ENCODE measurements around the gene HSPB8. TPM values are rescaled to one million over a fixed set of nuclear protein-coding genes. Genes with fewer than 3 reads are reported as not detected.

Gene HSPB8, protein sequence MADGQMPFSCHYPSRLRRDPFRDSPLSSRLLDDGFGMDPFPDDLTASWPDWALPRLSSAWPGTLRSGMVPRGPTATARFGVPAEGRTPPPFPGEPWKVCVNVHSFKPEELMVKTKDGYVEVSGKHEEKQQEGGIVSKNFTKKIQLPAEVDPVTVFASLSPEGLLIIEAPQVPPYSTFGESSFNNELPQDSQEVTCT
- total RNA-seq (not detected), polyA plus RNA-seq (not detected), total RNA-seq (not detected)

DNA sequence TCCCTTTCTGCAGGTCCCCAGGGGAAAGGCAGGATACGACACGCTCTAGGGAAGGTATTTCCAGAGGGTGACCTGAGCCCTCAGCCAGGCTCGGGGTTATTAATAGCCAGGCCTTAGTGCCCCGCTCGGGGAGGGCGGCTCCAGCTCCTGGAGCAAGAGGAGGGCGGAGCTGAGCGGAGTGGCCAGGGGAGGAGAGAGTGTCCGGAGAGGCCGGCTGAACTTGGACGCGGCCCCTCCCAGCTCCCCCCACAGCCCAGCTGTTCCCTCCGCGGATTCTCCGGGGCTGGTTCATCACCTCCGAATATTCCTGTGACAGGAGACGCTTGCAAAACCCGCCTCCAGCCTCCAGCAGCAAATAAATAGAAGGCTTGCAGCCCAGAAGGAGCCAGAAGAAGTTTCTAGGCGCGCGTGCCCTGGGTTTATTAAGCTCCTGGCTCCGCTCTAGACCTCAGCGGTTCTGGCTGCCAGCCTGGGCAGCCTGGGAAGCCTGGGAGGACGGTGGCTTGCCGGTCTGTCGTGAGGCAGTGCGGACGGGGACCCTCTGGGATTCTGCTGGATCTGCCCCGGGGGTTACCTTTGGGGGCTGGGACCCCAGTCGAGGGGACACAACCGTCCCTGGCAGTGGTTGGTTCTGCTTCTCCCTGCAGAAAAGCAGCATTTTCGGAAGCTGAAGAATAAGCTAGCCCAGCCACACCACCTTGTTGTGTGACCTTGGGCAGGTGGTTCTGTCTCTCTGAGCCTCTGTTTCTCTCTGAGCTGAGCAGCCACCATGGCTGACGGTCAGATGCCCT is at the start of gene HSPB8:
TSS of gene HSPB8 (plus strand) at position 388 of the 791 bp plus-strand sequence. CDS start at position 770, 382 bp downstream.
- ChIA-PET POLR2A (no interaction called here), CTCF (no interaction called here)
- ATAC-seq (no peak), DNase-seq (no peak)
- Mint-ChIP-seq H3K9me3 (no peaks in the 10 kb centered on the region), H3K27ac (no peak within 1 kb of the TSS), H3K36me3 (no peaks in the 10 kb centered on the region), H3K4me1 (no peaks in the 10 kb centered on the region), H3K4me3 (no peak within 1 kb of the TSS), H3K27me3 (peaks cover 3 to 39% (median 20%) of the 10 kb centered on the region in 5 donors)
- H3K36me3 ChIP-seq (ENCODE audit: control insufficient read depth in 2 of 3, insufficient read depth in 3 of 3, low read length in 3 of 3) = no peaks in the 10 kb centered on the region
- H3K9me3 ChIP-seq (ENCODE audit: control insufficient read depth in 2 of 3, low read length in 3 of 3) = no peaks in the 10 kb centered on the region
- no peak within 1 kb of the TSS for H3K4me3 ChIP-seq (ENCODE audit: low read length)
- H3K4me1 ChIP-seq (ENCODE audit: control insufficient read depth in 2 of 2, insufficient read depth in 2 of 2, low read length in 2 of 2) = no peaks in the 10 kb centered on the region
- no peaks in the 10 kb centered on the region for H3K27me3 ChIP-seq (ENCODE audit: control insufficient read depth in 2 of 2, insufficient read depth in 2 of 2, low read length in 2 of 2)
- no peak within 1 kb of the TSS for H3K27ac ChIP-seq (ENCODE audit: low read depth, low read length)
- intact Hi-C loops (cut with micrococcal nuclease) = no loop called here

DNA sequence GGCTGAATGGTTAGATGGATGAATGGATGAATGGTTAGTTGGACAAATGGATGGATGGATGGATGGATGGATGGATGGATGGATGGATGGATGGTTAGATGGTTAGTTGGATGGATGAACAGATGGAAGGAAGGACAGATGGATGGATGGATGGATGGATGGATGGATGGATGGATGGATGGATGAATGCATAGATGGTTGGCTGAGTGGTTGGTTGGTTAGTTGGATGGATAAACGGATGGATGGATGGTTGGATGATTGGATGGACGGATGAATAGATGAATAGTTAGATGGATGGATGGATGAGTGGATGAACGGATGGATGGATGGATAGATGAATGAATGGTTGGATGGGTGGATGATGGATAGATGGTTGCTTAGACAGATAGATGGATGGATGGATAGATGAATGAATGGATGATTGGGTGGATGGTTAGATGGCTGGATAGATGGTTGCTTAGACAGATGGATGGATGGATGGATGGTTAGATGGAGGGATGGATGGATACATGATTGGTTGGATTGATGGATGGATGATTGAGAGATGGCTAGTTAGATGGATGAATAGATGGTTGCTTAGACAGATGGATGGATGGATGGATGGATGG is 48.8 kb upstream of the HSPB8 start:
- H3K27me3 ChIP-seq (ENCODE audit: control insufficient read depth in 2 of 2, insufficient read depth in 2 of 2, low read length in 2 of 2) = no peaks in the 10 kb centered on the region
- CTCF ChIA-PET = no interaction called here
- no peak overlapping the region for H3K27ac ChIP-seq (ENCODE audit: low read depth, low read length)
- Mint-ChIP-seq H3K36me3 (peaks cover 0 to 5% (median 0%) of the 10 kb centered on the region in 5 donors), H3K9me3 (peaks cover 5 to 44% (median 10%) of the 10 kb centered on the region in 11 donors), H3K27ac (no peak overlapping the region), H3K4me1 (no peaks in the 10 kb centered on the region), H3K4me3 (no peak overlapping the region), H3K27me3 (peaks cover 0 to 11% (median 0%) of the 10 kb centered on the region in 5 donors)
- no peak overlapping the region for H3K4me3 ChIP-seq (ENCODE audit: low read length)
- H3K9me3 ChIP-seq (ENCODE audit: control insufficient read depth in 2 of 3, low read length in 3 of 3) = peaks cover 0 to 13% (median 0%) of the 10 kb centered on the region in 3 experiments
- no peaks in the 10 kb centered on the region for H3K4me1 ChIP-seq (ENCODE audit: control insufficient read depth in 2 of 2, insufficient read depth in 2 of 2, low read length in 2 of 2)
- DNase-seq = no peak
- no peak for ATAC-seq
- intact Hi-C loops (cut with micrococcal nuclease) = no loop called here
- POLR2A ChIA-PET = no interaction called here
- H3K36me3 ChIP-seq (ENCODE audit: control insufficient read depth in 2 of 3, insufficient read depth in 3 of 3, low read length in 3 of 3) = no peaks in the 10 kb centered on the region

DNA sequence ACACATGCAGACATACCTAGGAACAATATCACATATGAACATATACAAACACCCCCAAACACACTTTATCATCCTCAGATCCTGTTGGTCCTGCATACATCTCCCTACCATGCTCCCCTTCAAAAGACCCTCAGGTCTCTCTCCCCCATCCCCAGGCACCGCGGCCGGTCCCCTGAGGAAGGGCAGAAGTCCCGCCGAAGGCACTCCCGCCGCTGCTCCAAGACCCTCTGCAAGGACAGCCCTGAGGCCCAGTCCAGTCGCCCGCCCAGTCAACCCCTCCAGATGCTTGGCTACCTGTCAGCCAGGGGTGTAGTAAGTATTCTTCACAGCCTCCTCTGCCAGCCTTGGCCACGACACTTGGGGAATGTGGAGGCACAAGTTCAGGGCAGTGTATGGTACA is 48.2 kb upstream of the HSPB8 start:
- ATAC-seq = no peak
- H3K27ac Mint-ChIP-seq = no peak overlapping the region
- H3K9me3 Mint-ChIP-seq = peaks cover 5 to 47% (median 10%) of the 10 kb centered on the region in 11 donors
- Histone ChIP-seq H3K9me3 (ENCODE audit: control insufficient read depth in 2 of 3, low read length in 3 of 3) (peaks cover 0 to 13% (median 0%) of the 10 kb centered on the region in 3 experiments), H3K36me3 (ENCODE audit: control insufficient read depth in 2 of 3, insufficient read depth in 3 of 3, low read length in 3 of 3) (no peaks in the 10 kb centered on the region), H3K4me1 (ENCODE audit: control insufficient read depth in 2 of 2, insufficient read depth in 2 of 2, low read length in 2 of 2) (no peaks in the 10 kb centered on the region), H3K27me3 (ENCODE audit: control insufficient read depth in 2 of 2, insufficient read depth in 2 of 2, low read length in 2 of 2) (no peaks in the 10 kb centered on the region), H3K27ac (ENCODE audit: low read depth, low read length) (no peak overlapping the region), H3K4me3 (ENCODE audit: low read length) (no peak overlapping the region)
- H3K27me3 Mint-ChIP-seq = peaks cover 0 to 5% (median 0%) of the 10 kb centered on the region in 5 donors
- CTCF ChIA-PET = no interaction called here
- no peak for DNase-seq
- H3K4me1 Mint-ChIP-seq = no peaks in the 10 kb centered on the region
- peaks cover 0 to 5% (median 0%) of the 10 kb centered on the region in 5 donors for H3K36me3 Mint-ChIP-seq
- POLR2A ChIA-PET = no interaction called here
- H3K4me3 Mint-ChIP-seq = no peak overlapping the region
- intact Hi-C loops (cut with micrococcal nuclease) = no loop called here

DNA sequence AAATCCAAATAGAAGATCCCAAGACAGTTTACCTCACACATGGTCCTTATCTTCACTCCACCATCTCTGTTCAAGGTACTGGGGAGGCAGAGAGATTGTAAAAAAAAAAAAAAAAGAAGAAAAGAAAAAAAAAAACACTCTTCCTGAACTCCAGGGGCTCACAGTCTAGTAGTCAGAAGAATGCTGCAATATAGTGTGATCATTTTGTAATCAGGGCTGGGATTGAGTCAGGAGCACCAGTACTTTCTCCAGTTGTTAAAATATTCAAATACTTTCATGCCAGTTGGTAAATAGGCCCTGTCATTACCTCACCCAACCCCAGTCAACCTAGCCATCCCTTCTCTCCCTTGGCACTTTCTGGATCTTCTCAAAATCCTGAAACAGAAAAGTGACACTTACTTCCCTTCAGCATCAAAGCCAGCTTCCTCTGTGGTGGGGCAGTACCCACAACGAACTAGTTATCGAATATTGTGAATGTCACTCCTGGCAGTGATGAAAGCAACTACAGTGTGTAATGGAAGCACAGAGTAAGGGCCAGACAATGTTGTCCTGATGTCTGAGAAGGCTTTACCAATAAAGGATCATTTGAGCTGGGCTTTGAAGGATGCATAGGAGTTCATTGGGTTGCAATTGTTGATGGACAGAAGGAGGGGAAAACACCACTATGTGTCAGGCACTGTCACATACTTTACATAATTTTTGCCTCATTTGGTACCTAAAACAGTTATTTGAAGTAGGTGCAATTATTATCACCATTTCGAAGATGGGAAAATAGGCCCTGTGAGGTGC is 44.3 kb upstream of the HSPB8 start:
- intact Hi-C loops (cut with micrococcal nuclease) = no loop called here
- Mint-ChIP-seq H3K9me3 (peaks cover 5 to 48% (median 8%) of the 10 kb centered on the region in 11 donors), H3K36me3 (peaks cover 0 to 4% (median 0%) of the 10 kb centered on the region in 5 donors), H3K27ac (no peak overlapping the region), H3K27me3 (peaks cover 0 to 7% (median 0%) of the 10 kb centered on the region in 5 donors), H3K4me3 (no peak overlapping the region), H3K4me1 (no peaks in the 10 kb centered on the region)
- no peaks in the 10 kb centered on the region for H3K4me1 ChIP-seq (ENCODE audit: control insufficient read depth in 2 of 2, insufficient read depth in 2 of 2, low read length in 2 of 2)
- no peak overlapping the region for H3K27ac ChIP-seq (ENCODE audit: low read depth, low read length)
- peaks cover 0 to 13% (median 0%) of the 10 kb centered on the region in 3 experiments for H3K9me3 ChIP-seq (ENCODE audit: control insufficient read depth in 2 of 3, low read length in 3 of 3)
- ATAC-seq (no peak), DNase-seq (no peak)
- no peak overlapping the region for H3K4me3 ChIP-seq (ENCODE audit: low read length)
- CTCF ChIA-PET = no interaction called here
- H3K36me3 ChIP-seq (ENCODE audit: control insufficient read depth in 2 of 3, insufficient read depth in 3 of 3, low read length in 3 of 3) = no peaks in the 10 kb centered on the region
- POLR2A ChIA-PET = no interaction called here
- no peaks in the 10 kb centered on the region for H3K27me3 ChIP-seq (ENCODE audit: control insufficient read depth in 2 of 2, insufficient read depth in 2 of 2, low read length in 2 of 2)

DNA sequence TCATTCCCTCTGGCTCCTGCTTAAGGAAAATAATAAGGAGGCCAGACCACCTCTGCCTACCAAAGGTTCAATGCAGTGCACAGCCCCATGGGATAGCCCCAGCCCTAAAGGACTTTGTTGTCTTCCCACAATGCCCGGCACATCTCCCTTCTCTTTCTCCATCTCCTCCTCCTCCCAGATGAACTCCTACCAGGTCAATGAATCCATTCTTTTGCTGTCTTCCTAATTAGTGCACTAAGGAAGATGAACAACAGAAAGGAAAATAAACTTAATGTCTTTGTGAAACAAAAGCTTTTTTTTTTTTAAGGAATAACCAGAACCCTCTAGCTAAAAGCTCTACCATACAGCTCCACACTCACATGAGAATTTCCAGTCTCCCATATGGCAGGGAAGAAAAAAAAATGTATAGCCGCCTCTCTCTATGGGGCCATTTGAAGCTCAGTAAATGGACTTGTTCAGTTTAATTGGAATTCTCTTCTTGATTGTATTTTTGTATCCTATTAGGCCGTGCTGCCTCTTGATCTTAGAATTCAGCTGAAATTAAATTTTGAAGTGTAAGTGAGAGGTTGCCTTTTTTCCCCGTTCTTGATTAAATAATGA is 41.8 kb upstream of the HSPB8 start:
- ChIA-PET POLR2A (no interaction called here), CTCF (no interaction called here)
- H3K9me3 Mint-ChIP-seq = peaks cover 0 to 39% (median 4%) of the 10 kb centered on the region in 11 donors
- H3K36me3 Mint-ChIP-seq = no peaks in the 10 kb centered on the region
- Histone ChIP-seq H3K9me3 (ENCODE audit: control insufficient read depth in 2 of 3, low read length in 3 of 3) (peaks cover 0 to 6% (median 0%) of the 10 kb centered on the region in 3 experiments), H3K27me3 (ENCODE audit: control insufficient read depth in 2 of 2, insufficient read depth in 2 of 2, low read length in 2 of 2) (no peaks in the 10 kb centered on the region), H3K4me1 (ENCODE audit: control insufficient read depth in 2 of 2, insufficient read depth in 2 of 2, low read length in 2 of 2) (no peaks in the 10 kb centered on the region), H3K27ac (ENCODE audit: low read depth, low read length) (no peak overlapping the region), H3K4me3 (ENCODE audit: low read length) (no peak overlapping the region), H3K36me3 (ENCODE audit: control insufficient read depth in 2 of 3, insufficient read depth in 3 of 3, low read length in 3 of 3) (no peaks in the 10 kb centered on the region)
- H3K4me3 Mint-ChIP-seq = no peak overlapping the region
- no peak for DNase-seq
- peaks cover 0 to 8% (median 0%) of the 10 kb centered on the region in 5 donors for H3K27me3 Mint-ChIP-seq
- no peaks in the 10 kb centered on the region for H3K4me1 Mint-ChIP-seq
- intact Hi-C loops (cut with micrococcal nuclease) = no loop called here
- ATAC-seq = no peak
- no peak overlapping the region for H3K27ac Mint-ChIP-seq

DNA sequence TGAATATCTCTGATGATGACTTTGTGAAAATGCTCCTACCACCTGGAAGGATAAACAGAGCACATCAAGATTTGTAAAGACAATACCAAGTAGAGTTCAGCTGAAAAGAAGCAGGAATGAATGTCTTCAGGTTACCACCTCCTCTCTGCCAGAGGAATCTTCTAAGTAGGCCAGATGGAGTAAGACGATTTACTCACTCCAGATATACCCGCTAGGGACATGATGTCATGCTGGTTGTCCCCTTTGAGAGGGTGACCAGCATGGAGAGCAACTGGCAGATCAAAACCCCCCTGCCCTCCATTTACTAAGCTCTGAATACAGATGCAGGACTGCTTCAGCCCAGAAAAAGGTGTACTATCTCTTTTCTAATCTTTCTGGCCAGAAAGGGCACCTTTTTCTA is 39.3 kb upstream of the HSPB8 start:
- no peaks in the 10 kb centered on the region for H3K36me3 ChIP-seq (ENCODE audit: control insufficient read depth in 2 of 3, insufficient read depth in 3 of 3, low read length in 3 of 3)
- H3K9me3 Mint-ChIP-seq = peaks cover 0 to 22% (median 0%) of the 10 kb centered on the region in 11 donors
- CTCF ChIA-PET = no interaction called here
- H3K4me1 ChIP-seq (ENCODE audit: control insufficient read depth in 2 of 2, insufficient read depth in 2 of 2, low read length in 2 of 2) = no peaks in the 10 kb centered on the region
- ATAC-seq = no peak
- intact Hi-C loops (cut with micrococcal nuclease) = no loop called here
- DNase-seq = no peak
- H3K27me3 ChIP-seq (ENCODE audit: control insufficient read depth in 2 of 2, insufficient read depth in 2 of 2, low read length in 2 of 2) = no peaks in the 10 kb centered on the region
- no peak overlapping the region for H3K4me3 ChIP-seq (ENCODE audit: low read length)
- POLR2A ChIA-PET = no interaction called here
- H3K27ac Mint-ChIP-seq = no peak overlapping the region
- H3K4me3 Mint-ChIP-seq = no peak overlapping the region
- no peaks in the 10 kb centered on the region for H3K4me1 Mint-ChIP-seq
- no peaks in the 10 kb centered on the region for H3K9me3 ChIP-seq (ENCODE audit: control insufficient read depth in 2 of 3, low read length in 3 of 3)
- H3K27ac ChIP-seq (ENCODE audit: low read depth, low read length) = no peak overlapping the region
- no peaks in the 10 kb centered on the region for H3K36me3 Mint-ChIP-seq
- H3K27me3 Mint-ChIP-seq = peaks cover 0 to 15% (median 14%) of the 10 kb centered on the region in 5 donors
